ENCODE measurements around the gene OR5AU1. TPM values are rescaled to one million over a fixed set of nuclear protein-coding genes. Genes with fewer than 3 reads are reported as not detected.

The OR5AU1 gene
- polyA plus RNA-seq, 1 of the 3 experiments (the other 2 are of a cell fraction): not detected

- Histone ChIP-seq H3K36me3 (replicated peaks in 1 of 2; ENCODE audit: control insufficient read depth in 1 of 2, insufficient read depth in 2 of 2, low read length in 1 of 2) (no peaks in the 10 kb centered on the region), H3F3A (replicated peaks; ENCODE audit: insufficient read depth) (no peaks in the 10 kb centered on the region), H4K20me1 (ENCODE audit: insufficient read depth) (no peaks in the 10 kb centered on the region), H3K27ac (ENCODE audit: low read depth in 2 of 2, low read length in 1 of 2) (no peak overlapping the region), H3K4me2 (no peak overlapping the region), H3K9ac (no peak overlapping the region), H3K27me3 (ENCODE audit: insufficient read depth) (no peaks in the 10 kb centered on the region; the same call in 1 of the 2 replicates), H3K4me1 (ENCODE audit: control insufficient read depth in 1 of 2, insufficient read depth in 2 of 2, low read depth in 1 of 2, low read length in 1 of 2) (no peaks in the 10 kb centered on the region), H3K79me2 (ENCODE audit: insufficient read depth) (no peaks in the 10 kb centered on the region), H3K4me3 (ENCODE audit: low read depth in 2 of 2, low read length in 1 of 2) (no peak overlapping the region), H2AFZ (ENCODE audit: low read depth) (no peak overlapping the region), H3K9me3 (no peaks in the 10 kb centered on the region), H3K9me2 (no peaks in the 10 kb centered on the region)
- POLR2A ChIA-PET: no interaction called here
- CTCF ChIA-PET: interaction anchor here (1.4 to 2.0 kb wide), 3 partner anchors 14 to 106 kb away, joined by 3 to 6 read pairs (median 4); no protein-coding TSS in a partner anchor
- DNase-seq: no peak
- no peak for TF ChIP-seq RFX5 (IDR thresholded peaks at IDR 0.05; ENCODE audit: low read length)
- TF ChIP-seq GATA2 (CRISPR knock-in tag; IDR thresholded peaks at IDR 0.05): no peak
- no peak for TF ChIP-seq GABPA (IDR thresholded peaks at IDR 0.05; ENCODE audit: low read depth)
- no peak for TF ChIP-seq USF2 (IDR thresholded peaks at IDR 0.05; ENCODE audit: borderline replicate concordance, low read depth, low read length)
- TF ChIP-seq YY1 (IDR thresholded peaks at IDR 0.05; ENCODE audit: low read depth): no peak
- 46% methylated on average over 6 of the region's 6 CpGs for WGBS (ENCODE audit: low lambda C conversion rate)
Measured at GRCh38 chr14:21120686-21121085, 35.2 kb downstream of the OR5AU1 start.

- 57% methylated on average over 3 of the region's 3 CpGs for WGBS (ENCODE audit: low lambda C conversion rate)
- H3F3A ChIP-seq (replicated peaks; ENCODE audit: insufficient read depth): no peaks in the 10 kb centered on the region
- H4K20me1 ChIP-seq (ENCODE audit: insufficient read depth): no peaks in the 10 kb centered on the region
- no peak overlapping the region for H2AFZ ChIP-seq (ENCODE audit: low read depth)
- no peaks in the 10 kb centered on the region for H3K9me3 ChIP-seq
- H3K27ac ChIP-seq (ENCODE audit: low read depth in 2 of 2, low read length in 1 of 2): no peak overlapping the region
- H3K27me3 ChIP-seq (ENCODE audit: insufficient read depth): no peaks in the 10 kb centered on the region; the same call in 1 of the 2 replicates
- no peaks in the 10 kb centered on the region for H3K36me3 ChIP-seq (replicated peaks in 1 of 2; ENCODE audit: control insufficient read depth in 1 of 2, insufficient read depth in 2 of 2, low read length in 1 of 2)
- no peaks in the 10 kb centered on the region for H3K4me1 ChIP-seq (ENCODE audit: control insufficient read depth in 1 of 2, insufficient read depth in 2 of 2, low read depth in 1 of 2, low read length in 1 of 2)
- no peak for TF ChIP-seq POLR2AphosphoS5 (IDR thresholded peaks at IDR 0.05; ENCODE audit: low read depth, low read length)
- no peak for TF ChIP-seq ZBTB33 (IDR thresholded peaks at IDR 0.05; ENCODE audit: borderline replicate concordance, low read depth)
- TF ChIP-seq TCF12 (IDR thresholded peaks at IDR 0.05): no peak
- no peak for TF ChIP-seq EP300 (IDR thresholded peaks at IDR 0.05; ENCODE audit: borderline replicate concordance in 1 of 2, low read depth in 1 of 2, low read length in 1 of 2)
- no peak for TF ChIP-seq SMC3 (IDR thresholded peaks at IDR 0.05; ENCODE audit: low read depth, low read length)
- TF ChIP-seq RXRA (IDR thresholded peaks at IDR 0.05; ENCODE audit: borderline replicate concordance, low read depth): no peak
- no peak for TF ChIP-seq IRF3 (IDR thresholded peaks at IDR 0.05; ENCODE audit: low read depth, low read length)
- CTCF ChIA-PET: interaction anchor here (1.0 to 2.0 kb wide), 3 partner anchors 14 to 104 kb away, joined by 3 to 6 read pairs (median 3); no protein-coding TSS in a partner anchor
- no peak overlapping the region for H3K4me3 ChIP-seq (ENCODE audit: low read depth in 2 of 2, low read length in 1 of 2)
- H3K4me2 ChIP-seq: no peak overlapping the region
- no peaks in the 10 kb centered on the region for H3K9me2 ChIP-seq
- no peak for DNase-seq
- no peaks in the 10 kb centered on the region for H3K79me2 ChIP-seq (ENCODE audit: insufficient read depth)
- no peak overlapping the region for H3K9ac ChIP-seq
- POLR2A ChIA-PET: no interaction called here
Measured at GRCh38 chr14:21118933-21119332, 36.9 kb downstream of the OR5AU1 start.

All from SK-N-SH (cell line).